Sigmoid colon (tissue), 7 donors: Measurements from ENCODE around the gene ABCC1. TPM values are rescaled to one million over a fixed set of nuclear protein-coding genes. Genes with fewer than 3 reads are reported as not detected.

Source experiments
- DNase-seq: peaks from one replicate; pipeline ENCODE4 v3.0.0-alpha.2; 2019
- H3K27ac ChIP-seq, 4 donors: fragments of 200-600 bp; sonication (generic); one replicate each; pipeline ENCODE4 v1.5.1; 2016 to 2019; ENCODE audit warnings: mild to moderate bottlenecking in 1 of 4
- H3K27me3 ChIP-seq, 3 donors: fragments of 200-600 bp; sonication (generic); one replicate each; pipeline ENCODE4 v1.5.1; 2019; ENCODE audit warnings: mild to moderate bottlenecking in 1 of 3
- H3K36me3 ChIP-seq, 4 donors: fragments of 200-600 bp; sonication (generic); one replicate each; pipeline ENCODE4 v1.5.1; 2016 to 2019
- H3K4me1 ChIP-seq, 4 donors: fragments of 200-600 bp; sonication (generic); one replicate each; pipeline ENCODE4 v1.5.1; 2017 to 2019
- H3K4me3 ChIP-seq, 4 donors: fragments of 200-600 bp; sonication (generic); one replicate each; pipeline ENCODE4 v1.5.1; 2017 to 2019; ENCODE audit warnings: mild to moderate bottlenecking in 2 of 4, moderate library complexity in 1 of 4
- H3K9me3 ChIP-seq, 4 donors: fragments of 200-600 bp in 3 of 4; sonication (generic) in 3 of 4; one replicate each; pipeline versions ENCODE4 v1.5.1 to v1.6.1; 2013 to 2019
- EP300 ChIP-seq, 4 donors: sonication (generic); formaldehyde crosslinking; IDR thresholded peaks; one replicate each; pipeline ENCODE4 v1.6.1; 2017; ENCODE audit warnings: antibody characterized with exemption in 4 of 4
- POLR2A ChIP-seq, 2 donors: fragments of 450-650 bp; IDR thresholded peaks; one replicate each; pipeline ENCODE4 v1.6.1; 2016; ENCODE audit warnings: antibody characterized with exemption in 2 of 2, mild to moderate bottlenecking in 2 of 2, moderate library complexity in 2 of 2
- POLR2AphosphoS5 ChIP-seq, 4 donors: sonication (generic); formaldehyde crosslinking; IDR thresholded peaks; one replicate each; pipeline ENCODE4 v1.6.1; 2017; ENCODE audit warnings: antibody characterized with exemption in 4 of 4
- WGBS, 2 donors: extraction: QIAGEN DNeasy Blood & Tissue Kit; methylation state at CpG; one replicate each; pipeline ENCODE4 v1.1.7; 2013; 5-methylcytosine and 5-hydroxymethylcytosine counted together
- intact Hi-C: fragments of 100-400 bp; cut with DNase I; formaldehyde crosslinking; loops from one replicate; pipeline ENCODE4 v1.15.1; 2023
- polyA plus RNA-seq, 3 donors: library from polyadenylated mRNA; stranded (reverse); fragments of 200-250 nt; gene quantifications; one replicate each; pipeline ENCODE4 v1.2.3, GENCODE V29; 2013
- total RNA-seq, 4 donors: library from RNA; depleted of rRNA; stranded (reverse); fragments of >200 nt; gene quantifications; one replicate each; pipeline ENCODE4 v1.1.0, GENCODE V29; 2016
- TF ChIP-seq, protein P1 (sequence below), 4 experiments: fragments of 450-650 bp in 3 of 4; fragments of 200-600 bp in 1 of 4; IDR thresholded peaks; one replicate each; pipeline ENCODE4 v1.5.1; 2016 to 2019; ENCODE audit warnings: antibody characterized with exemption in 4 of 4, mild to moderate bottlenecking in 3 of 4, moderate library complexity in 2 of 4
- donor health status: healthy with polysubstance abuse.
- donor health status: Bipolar disorder and iron deficiency.
- donor health status: healthy.

The ABCC1 gene
- total and polyA plus RNA-seq, 7 donors = 1.8 to 51.8 (median 22.5) TPM

DNA sequence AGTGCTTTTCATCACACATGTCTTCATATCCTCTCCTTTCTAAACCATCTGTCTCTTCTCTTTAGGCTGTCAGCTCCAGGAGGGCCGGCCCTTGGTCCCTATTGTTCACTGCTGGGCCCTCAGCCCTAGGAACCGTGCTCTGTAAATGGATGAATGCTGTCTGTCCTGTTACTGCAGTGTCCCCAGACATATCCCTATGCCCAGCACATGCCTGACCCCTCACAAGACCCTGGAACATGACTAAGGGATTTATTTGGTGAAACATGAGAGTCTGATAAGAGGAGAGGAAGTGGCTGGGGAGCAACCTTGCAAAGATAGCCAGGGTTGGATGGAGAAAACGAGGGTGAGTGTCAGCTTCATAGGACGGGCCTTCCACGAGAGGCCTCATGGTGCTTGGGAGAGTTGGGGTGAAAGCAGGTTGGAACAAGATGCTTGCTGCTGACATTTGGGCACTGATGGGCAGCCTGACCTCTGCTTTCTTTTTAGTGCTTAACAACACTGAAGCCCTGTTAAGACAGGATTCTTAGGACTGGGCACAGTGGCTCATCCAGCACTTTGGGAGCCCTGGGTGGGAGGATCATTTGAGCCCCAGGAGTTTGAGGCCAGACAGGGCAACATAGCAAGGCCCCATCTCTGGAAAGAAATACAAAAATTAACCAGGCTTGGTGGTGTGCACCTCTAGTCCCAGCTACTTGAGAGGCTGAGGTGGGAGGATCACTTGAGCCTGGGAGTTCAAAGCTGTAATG lies 39.0 kb downstream of the ABCC1 start:
- DNase-seq = no peak
- Histone ChIP-seq H3K36me3 (no peaks in the 10 kb centered on the region), H3K4me1 (peaks cover 0 to 64% (median 58%) of the 10 kb centered on the region in 4 donors), H3K27me3 (no peaks in the 10 kb centered on the region), H3K4me3 (no peak overlapping the region), H3K27ac (peak overlapping the region; percentile 80 to 82 (median 81)), H3K9me3 (no peaks in the 10 kb centered on the region)
- 65 to 85% methylated on average over 5 of the region's 5 CpGs for WGBS, 2 donors
- TF ChIP-seq, protein P1, sequence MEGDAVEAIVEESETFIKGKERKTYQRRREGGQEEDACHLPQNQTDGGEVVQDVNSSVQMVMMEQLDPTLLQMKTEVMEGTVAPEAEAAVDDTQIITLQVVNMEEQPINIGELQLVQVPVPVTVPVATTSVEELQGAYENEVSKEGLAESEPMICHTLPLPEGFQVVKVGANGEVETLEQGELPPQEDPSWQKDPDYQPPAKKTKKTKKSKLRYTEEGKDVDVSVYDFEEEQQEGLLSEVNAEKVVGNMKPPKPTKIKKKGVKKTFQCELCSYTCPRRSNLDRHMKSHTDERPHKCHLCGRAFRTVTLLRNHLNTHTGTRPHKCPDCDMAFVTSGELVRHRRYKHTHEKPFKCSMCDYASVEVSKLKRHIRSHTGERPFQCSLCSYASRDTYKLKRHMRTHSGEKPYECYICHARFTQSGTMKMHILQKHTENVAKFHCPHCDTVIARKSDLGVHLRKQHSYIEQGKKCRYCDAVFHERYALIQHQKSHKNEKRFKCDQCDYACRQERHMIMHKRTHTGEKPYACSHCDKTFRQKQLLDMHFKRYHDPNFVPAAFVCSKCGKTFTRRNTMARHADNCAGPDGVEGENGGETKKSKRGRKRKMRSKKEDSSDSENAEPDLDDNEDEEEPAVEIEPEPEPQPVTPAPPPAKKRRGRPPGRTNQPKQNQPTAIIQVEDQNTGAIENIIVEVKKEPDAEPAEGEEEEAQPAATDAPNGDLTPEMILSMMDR (IDR thresholded peaks at IDR 0.05) = no peak
- TF ChIP-seq POLR2AphosphoS5 (IDR thresholded peaks at IDR 0.05) (no peak), POLR2A (IDR thresholded peaks at IDR 0.05) (no peak), EP300 (IDR thresholded peaks at IDR 0.05) (no peak)
- intact Hi-C loops = no loop called here

DNA sequence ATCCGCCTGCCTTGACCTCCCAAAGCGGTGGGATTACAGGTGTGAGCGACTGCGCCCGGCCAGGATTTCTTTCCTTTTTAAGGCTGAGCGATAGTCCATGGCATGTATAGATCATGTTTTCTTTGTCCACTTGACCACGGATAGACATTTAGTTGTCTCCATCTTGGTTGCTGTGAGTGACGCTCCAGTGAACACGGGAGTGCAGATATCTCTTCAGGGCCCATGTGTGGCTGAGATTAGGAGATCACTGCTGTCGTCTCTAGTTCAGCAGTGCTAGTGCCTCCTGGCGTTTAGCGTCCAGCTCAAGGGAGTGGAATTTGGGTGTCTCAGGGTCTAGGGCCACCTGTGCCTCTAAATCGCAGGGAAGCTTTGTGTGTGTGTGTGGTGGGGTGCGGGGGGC lies 41.5 kb downstream of the ABCC1 start:
- TF ChIP-seq EP300 (IDR thresholded peaks at IDR 0.05) (no peak), POLR2AphosphoS5 (IDR thresholded peaks at IDR 0.05) (no peak), POLR2A (IDR thresholded peaks at IDR 0.05) (no peak)
- TF ChIP-seq, protein P1 (IDR thresholded peaks at IDR 0.05) = no peak
- Histone ChIP-seq H3K4me1 (peaks cover 0 to 76% (median 71%) of the 10 kb centered on the region in 4 donors), H3K27ac (peak overlapping the region; percentile 80 to 82 (median 81)), H3K27me3 (no peaks in the 10 kb centered on the region), H3K4me3 (no peak overlapping the region), H3K36me3 (no peaks in the 10 kb centered on the region), H3K9me3 (no peaks in the 10 kb centered on the region)
- WGBS, 2 donors = 91 to 95% methylated on average over 14 of the region's 14 CpGs
- no peak for DNase-seq
- intact Hi-C loops = no loop called here

DNA sequence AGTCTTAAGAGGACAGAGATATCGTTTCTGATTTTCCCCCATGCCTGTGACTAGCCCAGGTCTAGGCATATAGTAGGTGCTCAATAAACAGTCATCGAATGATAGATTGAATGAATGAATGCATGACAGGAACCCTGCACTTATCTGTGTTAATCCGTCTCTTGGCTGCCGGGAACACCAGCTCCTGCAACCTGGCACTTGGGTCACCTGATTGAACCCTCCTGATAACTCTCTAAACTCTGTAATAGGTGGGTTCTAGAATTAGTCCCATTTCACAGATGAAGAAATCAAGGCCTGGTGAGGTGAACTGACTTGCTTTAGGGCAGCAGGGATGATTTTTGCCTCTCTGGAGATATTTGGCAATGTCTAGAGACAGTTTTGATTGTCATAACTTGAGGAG lies 43.7 kb downstream of the ABCC1 start:
- H3K27ac ChIP-seq = peak overlapping the region; percentile 80 to 82 (median 80)

DNA sequence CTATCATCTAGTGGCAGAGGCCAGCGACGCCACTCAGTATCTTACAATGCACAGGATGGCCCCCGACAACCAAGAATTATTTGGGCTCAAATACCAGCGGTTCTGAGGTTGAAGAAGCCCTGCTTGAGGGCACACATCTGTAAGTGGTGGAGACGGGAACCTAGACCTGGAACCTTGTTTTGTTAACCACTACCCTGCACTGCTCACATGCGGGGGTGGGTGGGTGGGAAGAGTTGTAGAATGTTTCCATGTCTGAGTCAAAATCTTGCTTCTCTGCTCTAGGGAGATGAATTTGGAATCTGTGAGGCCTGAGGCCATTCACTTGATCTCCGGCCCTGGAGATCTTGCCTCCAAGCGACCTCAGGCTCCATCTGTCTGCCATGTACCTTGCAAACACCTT lies 44.1 kb downstream of the ABCC1 start:
- H3K36me3 ChIP-seq = no peaks in the 10 kb centered on the region
- DNase-seq = no peak
- no peaks in the 10 kb centered on the region for H3K27me3 ChIP-seq
- peak overlapping the region; percentile 80 to 82 (median 80) for H3K27ac ChIP-seq
- peaks cover 0 to 90% (median 84%) of the 10 kb centered on the region in 4 donors for H3K4me1 ChIP-seq
- WGBS, 2 donors = 84 to 90% methylated on average over 8 of the region's 8 CpGs
- no peaks in the 10 kb centered on the region for H3K9me3 ChIP-seq
- H3K4me3 ChIP-seq = no peak overlapping the region
- TF ChIP-seq EP300 (IDR thresholded peaks at IDR 0.05) = no peak
- no peak for TF ChIP-seq POLR2AphosphoS5 (IDR thresholded peaks at IDR 0.05)
- no peak for TF ChIP-seq POLR2A (IDR thresholded peaks at IDR 0.05)
- TF ChIP-seq, protein P1 (IDR thresholded peaks at IDR 0.05) = no peak
- intact Hi-C loops = no loop called here

More for the DNA sequence above, 43.7 kb downstream of the ABCC1 start:
- TF ChIP-seq POLR2A (IDR thresholded peaks at IDR 0.05) = no peak
- TF ChIP-seq, protein P1 (IDR thresholded peaks at IDR 0.05) = no peak
- no peak for TF ChIP-seq POLR2AphosphoS5 (IDR thresholded peaks at IDR 0.05)
- no peak for TF ChIP-seq EP300 (IDR thresholded peaks at IDR 0.05)
- 96% methylated on average over 4 of the region's 4 CpGs for WGBS, 2 donors
- no peak for DNase-seq
- intact Hi-C loops = no loop called here
- H3K9me3 ChIP-seq = no peaks in the 10 kb centered on the region
- no peaks in the 10 kb centered on the region for H3K36me3 ChIP-seq
- peaks cover 0 to 90% (median 84%) of the 10 kb centered on the region in 4 donors for H3K4me1 ChIP-seq
- no peaks in the 10 kb centered on the region for H3K27me3 ChIP-seq
- H3K4me3 ChIP-seq = no peak overlapping the region
